AG09309 (cell line): ENCODE data around the gene ALDH1L1.

Experiments used
- DNase-seq: peaks from one replicate; pipeline ENCODE4 v3.0.0-alpha.2; 2010; ENCODE audit warnings: low read depth
- H3K4me3 ChIP-seq: 2 replicates; pipeline ENCODE4 v1.5.1; 2011; ENCODE audit warnings: mild to moderate bottlenecking, low read depth, low read length, moderate library complexity; ENCODE audit not compliant: control insufficient read depth
- TF ChIP-seq, protein P1 (sequence below): IDR thresholded peaks from 2 replicates; pipeline ENCODE4 v1.5.1; 2011; ENCODE audit warnings: mild to moderate bottlenecking, low read depth, low read length, inconsistent platforms; ENCODE audit not compliant: insufficient read depth, control insufficient read depth; ENCODE audit errors: missing control alignments

Gene ALDH1L1

DNA sequence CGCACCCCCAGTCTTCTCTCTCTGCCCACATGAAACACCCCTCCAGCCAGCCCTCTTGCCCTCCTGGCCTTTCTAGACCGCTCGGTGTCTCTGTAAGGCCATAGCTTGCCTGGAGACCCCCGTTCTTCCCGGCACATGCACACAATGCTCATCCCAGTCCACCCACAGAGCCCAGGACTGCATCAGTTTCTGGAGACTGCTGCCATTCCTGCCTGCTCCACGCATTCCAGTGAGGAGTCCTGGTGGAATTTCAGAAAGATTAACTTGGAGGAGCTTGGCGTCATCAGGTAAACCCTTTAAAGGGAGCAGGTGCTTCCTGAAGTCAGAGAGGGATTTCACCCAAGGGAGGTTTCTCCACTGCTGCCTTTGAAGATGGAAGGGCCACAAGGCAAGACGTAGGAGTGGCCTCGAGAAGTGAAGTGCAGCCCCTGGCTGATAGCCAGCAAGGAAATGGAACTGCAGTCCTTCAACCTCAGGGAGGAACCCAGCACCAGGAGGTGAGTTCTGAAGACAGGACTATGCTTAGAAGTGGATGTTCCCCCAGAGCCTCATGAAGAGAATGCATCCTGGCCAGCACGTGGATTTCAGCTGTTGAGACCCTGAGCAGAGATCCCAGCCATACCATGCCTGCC is 115.6 kb downstream of the ALDH1L1 start:
- TF ChIP-seq, protein P1, sequence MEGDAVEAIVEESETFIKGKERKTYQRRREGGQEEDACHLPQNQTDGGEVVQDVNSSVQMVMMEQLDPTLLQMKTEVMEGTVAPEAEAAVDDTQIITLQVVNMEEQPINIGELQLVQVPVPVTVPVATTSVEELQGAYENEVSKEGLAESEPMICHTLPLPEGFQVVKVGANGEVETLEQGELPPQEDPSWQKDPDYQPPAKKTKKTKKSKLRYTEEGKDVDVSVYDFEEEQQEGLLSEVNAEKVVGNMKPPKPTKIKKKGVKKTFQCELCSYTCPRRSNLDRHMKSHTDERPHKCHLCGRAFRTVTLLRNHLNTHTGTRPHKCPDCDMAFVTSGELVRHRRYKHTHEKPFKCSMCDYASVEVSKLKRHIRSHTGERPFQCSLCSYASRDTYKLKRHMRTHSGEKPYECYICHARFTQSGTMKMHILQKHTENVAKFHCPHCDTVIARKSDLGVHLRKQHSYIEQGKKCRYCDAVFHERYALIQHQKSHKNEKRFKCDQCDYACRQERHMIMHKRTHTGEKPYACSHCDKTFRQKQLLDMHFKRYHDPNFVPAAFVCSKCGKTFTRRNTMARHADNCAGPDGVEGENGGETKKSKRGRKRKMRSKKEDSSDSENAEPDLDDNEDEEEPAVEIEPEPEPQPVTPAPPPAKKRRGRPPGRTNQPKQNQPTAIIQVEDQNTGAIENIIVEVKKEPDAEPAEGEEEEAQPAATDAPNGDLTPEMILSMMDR: no peak
- no peak overlapping the region for H3K4me3 ChIP-seq
- DNase-seq: no peak

DNA sequence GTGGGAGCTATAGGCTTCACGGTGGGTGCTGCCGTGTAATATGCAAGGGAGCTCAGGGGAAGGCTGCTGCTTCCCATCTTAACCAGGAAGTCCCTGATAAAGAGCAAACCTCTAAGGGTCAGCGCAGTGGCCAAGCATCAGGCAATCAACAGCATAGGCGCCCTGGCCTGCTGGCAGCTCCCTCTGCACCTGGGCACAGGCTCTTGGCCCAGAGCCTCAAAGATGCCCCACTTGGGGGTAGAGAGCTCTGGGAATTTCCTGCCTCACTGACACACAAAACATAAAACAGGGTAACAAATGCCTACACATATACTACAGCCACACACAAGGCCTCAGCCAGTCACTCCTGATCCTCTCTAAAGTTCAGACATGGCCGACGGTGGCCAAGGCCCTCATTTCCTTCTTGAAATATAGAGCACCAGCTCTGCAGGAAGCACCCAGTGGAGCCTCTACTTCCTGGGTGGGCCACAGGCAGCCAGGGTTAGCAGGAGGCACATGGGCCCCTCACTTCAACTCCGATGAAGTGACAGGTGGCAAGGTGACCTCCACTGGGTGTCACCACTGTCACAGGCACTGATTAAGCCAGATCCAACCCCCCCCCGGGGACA is 116.9 kb downstream of the ALDH1L1 start:
- DNase-seq: no peak
- H3K4me3 ChIP-seq: no peak overlapping the region
- TF ChIP-seq, protein P1: no peak

DNA sequence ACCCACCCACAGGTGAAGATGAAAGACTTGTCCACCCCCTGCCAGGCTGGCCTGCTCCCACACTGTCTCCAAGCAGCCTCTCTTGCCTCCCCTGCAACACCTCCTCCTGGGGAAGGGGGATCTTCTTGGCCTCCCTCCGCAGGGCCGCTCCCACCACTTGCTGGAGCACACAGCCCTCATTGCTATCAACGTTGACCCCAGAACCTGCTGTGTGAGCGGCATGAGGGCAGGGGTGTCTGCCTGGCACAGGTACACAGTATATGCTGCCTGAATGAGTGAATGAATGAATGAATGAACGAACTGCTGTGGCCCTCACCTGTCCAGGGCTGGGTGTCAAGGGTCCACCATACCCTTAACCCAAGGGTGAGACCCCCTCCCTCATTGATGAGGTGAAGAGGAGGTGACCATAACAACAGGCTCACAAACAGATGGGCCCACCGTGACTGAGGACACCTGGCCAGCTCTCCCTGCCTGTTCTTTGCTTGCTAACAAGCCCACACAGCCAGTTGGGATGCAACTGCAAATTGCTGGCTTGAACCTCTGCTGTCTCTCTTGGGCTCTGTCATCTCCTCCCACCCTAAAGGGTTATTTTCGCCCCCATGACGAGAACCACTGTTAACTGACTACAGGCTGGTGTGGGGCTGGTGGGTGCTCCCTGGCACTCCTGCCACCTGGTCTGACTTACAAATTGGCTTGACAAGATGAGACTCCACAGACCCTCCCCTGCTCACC is 118.9 kb downstream of the ALDH1L1 start:
- no peak overlapping the region for H3K4me3 ChIP-seq
- no peak for DNase-seq
- TF ChIP-seq, protein P1: no peak

DNA sequence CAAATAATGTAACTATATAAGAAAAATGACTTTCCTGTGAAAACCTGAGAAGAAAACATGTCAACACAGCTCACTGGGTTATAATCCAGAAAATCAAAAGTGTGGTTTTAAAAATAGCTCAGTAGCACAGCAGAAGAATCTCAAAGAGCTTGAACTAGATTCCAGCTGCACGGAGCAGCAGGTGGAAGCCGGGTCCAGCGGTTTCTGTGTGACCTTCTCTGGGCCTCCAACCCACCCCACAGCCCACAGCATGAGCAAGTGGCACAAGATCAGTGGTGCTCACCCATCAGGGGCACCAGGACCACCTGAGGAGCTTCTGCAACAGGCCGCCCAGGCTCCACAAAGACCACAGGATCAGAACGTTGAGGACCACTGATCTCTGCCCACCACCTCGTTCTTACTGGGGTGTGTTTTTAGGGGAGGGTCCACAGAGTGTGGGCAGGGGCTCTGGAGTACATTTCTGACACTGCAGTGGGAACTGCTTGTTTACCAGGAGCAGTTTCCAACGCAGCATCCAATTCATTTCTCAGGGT is 119.7 kb downstream of the ALDH1L1 start:
- TF ChIP-seq, protein P1: no peak
- no peak for DNase-seq
- H3K4me3 ChIP-seq: no peak overlapping the region

DNA sequence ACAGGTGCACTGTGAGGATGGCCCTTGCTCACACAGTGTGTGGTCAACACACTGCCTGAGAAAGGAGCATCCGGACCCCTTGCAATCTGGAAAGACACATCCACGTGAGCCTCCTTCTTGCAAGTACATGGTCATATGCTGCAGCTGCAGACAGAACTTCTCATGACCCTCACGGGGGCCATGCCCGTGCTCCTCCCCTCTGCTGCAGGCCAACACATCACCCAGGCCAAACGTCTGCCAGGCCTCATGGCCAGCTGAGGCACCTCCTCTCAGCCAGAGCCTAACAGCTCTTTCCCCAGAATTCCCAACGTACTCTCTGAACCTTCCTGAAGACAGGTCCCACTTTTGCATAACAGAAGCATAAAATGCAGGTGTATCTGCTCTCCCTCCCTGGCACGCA is 121.7 kb downstream of the ALDH1L1 start:
- TF ChIP-seq, protein P1: no peak
- H3K4me3 ChIP-seq: no peak overlapping the region
- DNase-seq: no peak

DNA sequence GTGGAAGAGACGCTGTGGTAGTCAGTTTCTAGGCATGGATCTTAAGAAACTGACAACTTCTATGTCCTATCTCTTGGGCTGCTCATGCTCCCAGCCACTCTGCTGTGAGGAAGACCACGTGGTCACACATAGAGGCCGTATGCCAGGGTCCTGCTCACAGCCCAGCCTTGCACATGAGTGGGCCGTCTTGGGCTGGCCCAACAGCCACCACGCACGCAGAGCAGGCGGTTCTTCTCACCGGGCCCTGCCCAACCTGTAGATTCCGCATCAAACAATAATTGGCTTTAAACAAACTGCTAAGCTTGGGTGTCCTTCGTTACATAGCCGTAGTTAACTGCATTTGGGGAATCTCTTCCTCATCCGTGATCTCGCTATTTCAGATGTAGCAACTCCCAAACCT is 122.5 kb downstream of the ALDH1L1 start:
- DNase-seq: no peak
- H3K4me3 ChIP-seq: no peak overlapping the region
- TF ChIP-seq, protein P1: no peak
